Measurements from ENCODE around the gene NCOA7. TPM values are rescaled to one million over a fixed set of nuclear protein-coding genes. Genes with fewer than 3 reads are reported as not detected.

NCOA7 gene
- total and polyA plus RNA-seq, 12 donors, result 24.5 to 180 (median 70.8) TPM

DNA sequence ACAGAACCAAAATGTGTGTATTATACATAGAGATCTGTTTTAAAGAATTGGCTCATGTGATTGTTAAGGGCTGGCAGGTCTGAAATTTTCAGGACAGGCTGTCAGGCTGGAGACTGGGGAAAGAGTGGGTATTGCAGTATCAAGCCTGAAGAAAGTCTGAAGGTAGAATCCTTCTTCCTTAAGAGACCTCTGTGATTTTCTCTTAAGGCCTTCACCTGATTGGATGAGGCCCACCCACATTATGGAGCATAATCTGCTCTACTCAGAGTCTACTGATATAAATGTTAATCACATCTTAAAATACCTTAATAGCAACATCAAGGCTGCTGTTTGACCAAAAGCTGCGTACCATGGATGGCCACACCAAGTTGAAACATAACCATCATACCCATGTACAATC is 122.4 kb downstream of the NCOA7 start:
- intact Hi-C loops (cut with DNase I), result no loop called here
- Histone ChIP-seq H3K36me3 (replicated peaks in 1 of 2) (peaks cover 0 to 44% of the 10 kb centered on the region in 2 donors), H3K27ac (peak overlapping the region in 3 of 5 donors; percentile 15 to 64 (median 40)), H3K4me3 (no peak overlapping the region), H3K27me3 (no peaks in the 10 kb centered on the region), H3K9me3 (replicated peaks in 1 of 3) (no peaks in the 10 kb centered on the region), H3K4me1 (replicated peaks in 1 of 2) (peaks cover under 1 to 14% of the 10 kb centered on the region in 2 donors)
- TF ChIP-seq, protein P1, sequence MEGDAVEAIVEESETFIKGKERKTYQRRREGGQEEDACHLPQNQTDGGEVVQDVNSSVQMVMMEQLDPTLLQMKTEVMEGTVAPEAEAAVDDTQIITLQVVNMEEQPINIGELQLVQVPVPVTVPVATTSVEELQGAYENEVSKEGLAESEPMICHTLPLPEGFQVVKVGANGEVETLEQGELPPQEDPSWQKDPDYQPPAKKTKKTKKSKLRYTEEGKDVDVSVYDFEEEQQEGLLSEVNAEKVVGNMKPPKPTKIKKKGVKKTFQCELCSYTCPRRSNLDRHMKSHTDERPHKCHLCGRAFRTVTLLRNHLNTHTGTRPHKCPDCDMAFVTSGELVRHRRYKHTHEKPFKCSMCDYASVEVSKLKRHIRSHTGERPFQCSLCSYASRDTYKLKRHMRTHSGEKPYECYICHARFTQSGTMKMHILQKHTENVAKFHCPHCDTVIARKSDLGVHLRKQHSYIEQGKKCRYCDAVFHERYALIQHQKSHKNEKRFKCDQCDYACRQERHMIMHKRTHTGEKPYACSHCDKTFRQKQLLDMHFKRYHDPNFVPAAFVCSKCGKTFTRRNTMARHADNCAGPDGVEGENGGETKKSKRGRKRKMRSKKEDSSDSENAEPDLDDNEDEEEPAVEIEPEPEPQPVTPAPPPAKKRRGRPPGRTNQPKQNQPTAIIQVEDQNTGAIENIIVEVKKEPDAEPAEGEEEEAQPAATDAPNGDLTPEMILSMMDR (IDR thresholded peaks at IDR 0.05), result no peak
- no peak for TF ChIP-seq POLR2A (IDR thresholded peaks at IDR 0.05)
- whole genome bisulfite sequencing, 4 donors, result 95 to 100% (median 99%) methylated on average over 1 of the region's 1 CpG
- no peak for DNase-seq

- Histone ChIP-seq H3K27me3 (no peaks in the 10 kb centered on the region), H3K4me1 (replicated peaks in 1 of 2) (peaks cover 8 to 21% of the 10 kb centered on the region in 2 donors), H3K36me3 (replicated peaks in 1 of 2) (peaks cover 0 to 36% of the 10 kb centered on the region in 2 donors), H3K4me3 (no peak overlapping the region), H3K9me3 (replicated peaks in 1 of 3) (no peaks in the 10 kb centered on the region), H3K27ac (peak overlapping the region in 3 of 5 donors; percentile 15 to 64 (median 42))
- peak in 6 of 7 donors; percentile 35 to 71 (median 54) for DNase-seq
- intact Hi-C loops (cut with DNase I), result no loop called here
- WGBS, 4 donors, result 41 to 54% (median 47%) methylated on average over 5 of the region's 5 CpGs
- TF ChIP-seq POLR2A (IDR thresholded peaks at IDR 0.05), result no peak
- TF ChIP-seq, protein P1 (IDR thresholded peaks at IDR 0.05), result no peak
Observed at GRCh38 chr6:125913864-125914351, 123.1 kb downstream of the NCOA7 start.

DNA sequence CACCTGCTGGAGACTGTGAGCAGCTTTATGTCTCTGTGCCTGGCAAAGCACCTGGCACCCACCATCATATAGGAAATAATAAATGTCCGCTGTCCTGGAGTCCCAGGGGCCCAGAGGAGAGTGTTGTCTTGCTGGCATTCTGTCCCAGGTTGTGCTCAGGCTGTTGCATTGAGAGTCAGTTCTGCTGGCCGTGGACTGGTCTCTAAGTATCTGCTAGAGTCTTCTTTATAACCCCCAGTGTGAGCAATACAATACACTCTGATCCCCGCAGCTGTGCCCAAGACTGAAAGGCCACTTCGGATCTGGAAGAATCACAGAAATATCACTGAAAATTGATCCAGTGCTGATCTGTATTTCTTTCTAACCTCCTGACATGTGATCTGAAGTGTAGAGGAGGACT is 127.5 kb downstream of the NCOA7 start:
- WGBS, 4 donors, result 57 to 74% (median 70%) methylated on average over 4 of the region's 4 CpGs
- intact Hi-C loops (cut with DNase I), result no loop called here
- DNase-seq, result no peak
- TF ChIP-seq, protein P1 (IDR thresholded peaks at IDR 0.05), result no peak
- TF ChIP-seq POLR2A (IDR thresholded peaks at IDR 0.05), result no peak
- H3K4me3 ChIP-seq, result peak overlapping the region in 1 of 4 donors; percentile 44
- no peaks in the 10 kb centered on the region for H3K27me3 ChIP-seq
- H3K36me3 ChIP-seq (replicated peaks in 1 of 2), result peaks cover 0 to 52% of the 10 kb centered on the region in 2 donors
- H3K4me1 ChIP-seq (replicated peaks in 1 of 2), result peaks cover 8 to 33% of the 10 kb centered on the region in 2 donors
- no peaks in the 10 kb centered on the region for H3K9me3 ChIP-seq (replicated peaks in 1 of 3)
- H3K27ac ChIP-seq, result peak overlapping the region; percentile 58 to 85 (median 75)

DNA sequence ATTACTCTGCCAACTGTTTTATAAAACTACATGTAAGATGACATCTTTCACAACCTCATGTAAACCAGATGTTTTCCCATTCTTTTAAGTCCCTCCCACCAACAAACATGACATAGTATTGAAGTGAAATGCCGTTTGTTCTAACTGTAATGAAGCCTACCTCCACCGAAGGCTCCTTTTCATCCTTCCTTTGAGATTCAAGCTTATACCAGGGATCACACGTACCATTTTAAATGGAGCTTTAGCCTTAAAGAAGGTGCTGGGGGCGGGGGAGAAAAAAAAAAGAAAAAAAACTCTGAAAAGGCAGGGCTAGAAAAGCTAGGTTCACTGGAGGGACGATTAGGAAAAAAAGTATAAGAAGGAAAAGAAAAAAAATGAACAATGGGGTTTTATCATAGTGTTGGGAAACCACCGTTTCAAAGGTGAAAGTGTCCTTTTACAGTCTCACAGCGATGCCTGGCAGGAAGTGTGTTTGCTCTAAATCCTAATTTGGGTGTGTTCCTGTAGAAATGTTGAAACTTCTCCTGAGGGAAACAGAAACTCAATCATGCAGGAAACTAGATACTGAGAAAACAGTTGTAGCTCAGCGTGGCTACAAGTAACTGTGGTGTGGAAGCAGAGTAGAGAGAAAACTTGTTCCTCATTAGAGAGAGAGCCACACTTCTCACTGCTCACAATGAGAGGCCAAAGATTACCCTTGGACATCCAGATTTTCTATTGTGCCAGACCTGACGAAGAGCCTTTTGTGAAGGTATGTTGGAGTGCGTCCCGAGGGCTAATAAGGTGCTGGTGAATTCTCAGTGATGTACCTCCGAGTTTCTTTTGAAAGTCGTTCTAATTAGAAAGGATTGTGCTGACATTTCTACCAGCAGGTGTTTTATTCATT is 128.2 kb downstream of the NCOA7 start:
- peaks cover 0 to 59% of the 10 kb centered on the region in 2 donors for H3K36me3 ChIP-seq (replicated peaks in 1 of 2)
- peak overlapping the region in 1 of 4 donors; percentile 44 for H3K4me3 ChIP-seq
- peaks cover 11 to 34% of the 10 kb centered on the region in 2 donors for H3K4me1 ChIP-seq (replicated peaks in 1 of 2)
- WGBS, 4 donors, result 39 to 47% (median 44%) methylated on average over 13 of the region's 13 CpGs
- H3K27ac ChIP-seq, result peak overlapping the region; percentile 58 to 85 (median 75)
- H3K27me3 ChIP-seq, result no peaks in the 10 kb centered on the region
- DNase-seq, result peak in 6 of 7 donors; percentile 26 to 74 (median 58)
- H3K9me3 ChIP-seq (replicated peaks in 1 of 3), result no peaks in the 10 kb centered on the region
- intact Hi-C loops (cut with DNase I), result no loop called here
- TF ChIP-seq, protein P1 (IDR thresholded peaks at IDR 0.05), result no peak
- TF ChIP-seq POLR2A (IDR thresholded peaks at IDR 0.05), result peak; percentile 22 to 38

Data from adrenal gland (tissue), 12 donors.